Keratinocyte (primary cell): ENCODE measurements around the gene E2F1. TPM values are rescaled to one million over a fixed set of nuclear protein-coding genes. Genes with fewer than 3 reads are reported as not detected.

Source experiments
- DNase-seq: peaks from one replicate; pipeline ENCODE4 v3.0.0-alpha.2; 2011; ENCODE audit warnings: low read depth, missing footprints, low spot score
- FAIRE-seq: peaks from 2 replicates; lab custom pipeline; 2011; peaks lifted over from hg19 to GRCh38; lab: Jason Lieb, UNC
- H2AFZ ChIP-seq: 2 replicates; pipeline ENCODE4 v1.6.0; 2012; ENCODE audit warnings: low read length, control low read depth, inconsistent platforms; ENCODE audit not compliant: control insufficient read depth
- H3K27ac ChIP-seq: 2 replicates; pipeline ENCODE4 v1.5.1; 2011; ENCODE audit warnings: low read length; ENCODE audit not compliant: control insufficient read depth, insufficient read depth
- H3K27me3 ChIP-seq: 3 replicates; pipeline ENCODE4 v1.6.0; 2011; ENCODE audit warnings: low read length; ENCODE audit not compliant: control insufficient read depth, insufficient read depth; ENCODE audit errors: extremely low read depth
- H3K36me3 ChIP-seq, 2 experiments: 2 replicates in 1 of 2; 3 replicates in 1 of 2; pipeline ENCODE4 v1.5.1; 2011; ENCODE audit warnings: low read length in 2 of 2, mild to moderate bottlenecking in 1 of 2; ENCODE audit not compliant: control insufficient read depth in 2 of 2, insufficient read depth in 2 of 2; ENCODE audit errors: extremely low read depth in 1 of 2
- H3K4me1 ChIP-seq: 3 replicates; pipeline ENCODE4 v1.5.1; 2011; ENCODE audit warnings: low read length; ENCODE audit not compliant: control insufficient read depth, insufficient read depth; ENCODE audit errors: extremely low read depth
- H3K4me2 ChIP-seq: 3 replicates; pipeline ENCODE4 v1.6.0; 2011; ENCODE audit warnings: low read depth, low read length; ENCODE audit not compliant: control insufficient read depth, insufficient read depth; ENCODE audit errors: extremely low read depth
- H3K4me3 ChIP-seq, 3 experiments: fragments of 200-600 bp in 1 of 3; sonication (generic) in 1 of 3; 2 replicates in 2 of 3; 3 replicates in 1 of 3; pipeline ENCODE4 v1.5.1; 2011 to 2016; ENCODE audit warnings: low read length in 3 of 3, mild to moderate bottlenecking in 3 of 3, control low read depth in 2 of 3, inconsistent platforms in 1 of 3, low read depth in 1 of 3, mixed read lengths in 1 of 3, mixed run types in 1 of 3, moderate library complexity in 1 of 3; ENCODE audit not compliant: control insufficient read depth in 2 of 3, insufficient read depth in 2 of 3; ENCODE audit errors: extremely low read depth in 1 of 3
- H3K79me2 ChIP-seq: 2 replicates; pipeline ENCODE4 v1.6.0; 2012; ENCODE audit warnings: low read length; ENCODE audit not compliant: control insufficient read depth, insufficient read depth
- H3K9ac ChIP-seq: 3 replicates; pipeline ENCODE4 v1.6.0; 2011; ENCODE audit warnings: low read length; ENCODE audit not compliant: control insufficient read depth, insufficient read depth; ENCODE audit errors: extremely low read depth
- H3K9me1 ChIP-seq: 3 replicates; pipeline ENCODE4 v1.6.0; 2011; ENCODE audit warnings: low read length; ENCODE audit not compliant: control insufficient read depth, insufficient read depth; ENCODE audit errors: extremely low read depth
- H3K9me3 ChIP-seq: 2 replicates; pipeline ENCODE4 v1.5.1; 2012; ENCODE audit warnings: low read depth, low read length; ENCODE audit not compliant: control insufficient read depth
- H4K20me1 ChIP-seq: 3 replicates; pipeline ENCODE4 v1.6.0; 2011; ENCODE audit warnings: low read length; ENCODE audit not compliant: control insufficient read depth, insufficient read depth; ENCODE audit errors: extremely low read depth
- EZH2 ChIP-seq: IDR thresholded peaks from one replicate; pipeline ENCODE4 v1.6.1; 2012; ENCODE audit warnings: inconsistent platforms, mild to moderate bottlenecking, low read length, moderate library complexity
- dilution Hi-C: fragments of 300-500 bp; cut with MboI; formaldehyde crosslinking; loops from one replicate; pipeline ENCODE4 v1.7.0; 2020; ENCODE audit warnings: low sequenced_read_pairs; ENCODE audit not compliant: extremely low pct_ligation_motif_present
- polyA plus RNA-seq, 5 experiments: library from polyadenylated mRNA; depleted of rRNA in 3 of 5; stranded (reverse) in 3 of 5; stranded (forward) in 1 of 5; unstranded in 1 of 5; fragments of >200 nt; gene quantifications; 1 replicate in 1 of 5; 2 replicates in 3 of 5; 3 replicates in 1 of 5; pipeline versions ENCODE4 v1.2.1 to v1.2.3, GENCODE V29; 2011 to 2012; ENCODE audit warnings: missing spikeins in 2 of 5, low read depth in 1 of 5, low replicate concordance in 1 of 5
- TF ChIP-seq, protein P1 (sequence below), 3 experiments: IDR thresholded peaks in 1 of 3; conservative IDR thresholded peaks in 1 of 3; optimal IDR thresholded peaks in 1 of 3; 2 replicates in 2 of 3; 3 replicates in 1 of 3; pipeline versions ENCODE3 to v1.5.1; 2011; ENCODE audit warnings: low read length in 3 of 3, mild to moderate bottlenecking in 3 of 3, moderate library complexity in 2 of 3, control low read depth in 1 of 3, inconsistent platforms in 1 of 3; ENCODE audit not compliant: insufficient read depth in 2 of 3; ENCODE audit errors: extremely low read depth in 1 of 3

Gene E2F1
- polyA plus RNA-seq, 1 donor (not counting 4 experiments of a cell fraction or from before 2014, with no cell fraction given): 2.8 TPM

- no peaks in the 10 kb centered on the region for H3K79me2 ChIP-seq
- no peaks in the 10 kb centered on the region for H3K36me3 ChIP-seq
- no peaks in the 10 kb centered on the region for H4K20me1 ChIP-seq
- H3K9me3 ChIP-seq: no peaks in the 10 kb centered on the region
- H3K9ac ChIP-seq: no peak overlapping the region
- FAIRE-seq (no peak), DNase-seq (no peak)
- TF ChIP-seq EZH2: no peak
- TF ChIP-seq, protein P1, sequence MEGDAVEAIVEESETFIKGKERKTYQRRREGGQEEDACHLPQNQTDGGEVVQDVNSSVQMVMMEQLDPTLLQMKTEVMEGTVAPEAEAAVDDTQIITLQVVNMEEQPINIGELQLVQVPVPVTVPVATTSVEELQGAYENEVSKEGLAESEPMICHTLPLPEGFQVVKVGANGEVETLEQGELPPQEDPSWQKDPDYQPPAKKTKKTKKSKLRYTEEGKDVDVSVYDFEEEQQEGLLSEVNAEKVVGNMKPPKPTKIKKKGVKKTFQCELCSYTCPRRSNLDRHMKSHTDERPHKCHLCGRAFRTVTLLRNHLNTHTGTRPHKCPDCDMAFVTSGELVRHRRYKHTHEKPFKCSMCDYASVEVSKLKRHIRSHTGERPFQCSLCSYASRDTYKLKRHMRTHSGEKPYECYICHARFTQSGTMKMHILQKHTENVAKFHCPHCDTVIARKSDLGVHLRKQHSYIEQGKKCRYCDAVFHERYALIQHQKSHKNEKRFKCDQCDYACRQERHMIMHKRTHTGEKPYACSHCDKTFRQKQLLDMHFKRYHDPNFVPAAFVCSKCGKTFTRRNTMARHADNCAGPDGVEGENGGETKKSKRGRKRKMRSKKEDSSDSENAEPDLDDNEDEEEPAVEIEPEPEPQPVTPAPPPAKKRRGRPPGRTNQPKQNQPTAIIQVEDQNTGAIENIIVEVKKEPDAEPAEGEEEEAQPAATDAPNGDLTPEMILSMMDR (optimal IDR thresholded peaks at IDR 0.05 in 1 of 3, IDR thresholded peaks at IDR 0.05 in 1 of 3, conservative IDR thresholded peaks at IDR 0.05 in 1 of 3; ENCODE audit: extremely low read depth in 1 of 3, insufficient read depth in 2 of 3, low read length in 3 of 3): no peak
- H3K9me1 ChIP-seq: no peaks in the 10 kb centered on the region
- no peak overlapping the region for H3K27ac ChIP-seq
- no peak overlapping the region for H2AFZ ChIP-seq
- no peaks in the 10 kb centered on the region for H3K4me1 ChIP-seq
- dilution Hi-C loops: no loop called here
- no peaks in the 10 kb centered on the region for H3K27me3 ChIP-seq
- H3K4me2 ChIP-seq: no peak overlapping the region
- no peak overlapping the region for H3K4me3 ChIP-seq
These were observed 7.1 kb upstream of the E2F1 start for GRCh38 chr20:33693289-33693688.

GRCh38 chr20:33689973-33690372 lies 3.8 kb upstream of the E2F1 start:
- Histone ChIP-seq H3K27ac (no peak overlapping the region), H2AFZ (no peak overlapping the region), H3K4me3 (no peak overlapping the region), H3K9ac (no peak overlapping the region), H3K9me1 (no peaks in the 10 kb centered on the region), H3K36me3 (no peaks in the 10 kb centered on the region), H3K79me2 (peaks cover 6% of the 10 kb centered on the region), H3K27me3 (no peaks in the 10 kb centered on the region), H3K9me3 (no peaks in the 10 kb centered on the region), H4K20me1 (no peaks in the 10 kb centered on the region), H3K4me2 (no peak overlapping the region), H3K4me1 (peaks cover 10% of the 10 kb centered on the region)
- FAIRE-seq: no peak
- TF ChIP-seq EZH2: no peak
- TF ChIP-seq, protein P1 (optimal IDR thresholded peaks at IDR 0.05 in 1 of 3, IDR thresholded peaks at IDR 0.05 in 1 of 3, conservative IDR thresholded peaks at IDR 0.05 in 1 of 3; ENCODE audit: extremely low read depth in 1 of 3, insufficient read depth in 2 of 3, low read length in 3 of 3): no peak
- DNase-seq: no peak
- dilution Hi-C loops: no loop called here
